ENCODE results near the gene ALDH3B1.

The ALDH3B1 gene

GRCh38 chr11:68014157-68014946 is 4.2 kb downstream of the ALDH3B1 start:
- no peak for DNase-seq

GRCh38 chr11:68014947-68015447 is 4.9 kb downstream of the ALDH3B1 start:
- DNase-seq = no peak

GRCh38 chr11:68015467-68015866 is 5.3 kb downstream of the ALDH3B1 start:
- DNase-seq = no peak

- no peak for DNase-seq
These were observed 6.2 kb downstream of the ALDH3B1 start for GRCh38 chr11:68016161-68016903.

GRCh38 chr11:68016904-68017817 is 7.0 kb downstream of the ALDH3B1 start:
- DNase-seq = no peak

- DNase-seq = no peak
These were observed 8.0 kb downstream of the ALDH3B1 start for GRCh38 chr11:68017980-68018729.

GRCh38 chr11:68018730-68019190 is 8.6 kb downstream of the ALDH3B1 start:
- DNase-seq = no peak

- no peak for DNase-seq
These were observed 9.4 kb downstream of the ALDH3B1 start for GRCh38 chr11:68019486-68019885.

GRCh38 chr11:68020575-68020974 is 10.4 kb downstream of the ALDH3B1 start:
- DNase-seq = peak in 1 of 2 experiments; percentile 10

GRCh38 chr11:68021167-68021787 is 11.2 kb downstream of the ALDH3B1 start:
- no peak for DNase-seq

- DNase-seq = no peak
These were observed 12.4 kb downstream of the ALDH3B1 start for GRCh38 chr11:68022531-68022930.

- DNase-seq = no peak
These were observed 14.4 kb downstream of the ALDH3B1 start for GRCh38 chr11:68024508-68024907.

GRCh38 chr11:68025047-68025446 is 14.9 kb downstream of the ALDH3B1 start:
- no peak for DNase-seq

GRCh38 chr11:68026391-68027105 is 16.4 kb downstream of the ALDH3B1 start:
- DNase-seq = no peak

- DNase-seq = no peak
These were observed 17.5 kb downstream of the ALDH3B1 start for GRCh38 chr11:68027667-68028066.

GRCh38 chr11:68028802-68029545 is 18.8 kb downstream of the ALDH3B1 start:
- no peak for DNase-seq

GRCh38 chr11:68030318-68031143 is 20.4 kb downstream of the ALDH3B1 start, which contains the start of gene NDUFS8:
Gene NDUFS8, plus strand, starts transcription at chr11:68030681. Its CDS starts 1,471 bp downstream, at chr11:68032152.
- DNase-seq = peak; percentile 97 to 99

GRCh38 chr11:68031144-68031464 is 21.0 kb downstream of the ALDH3B1 start:
- no peak for DNase-seq

GRCh38 chr11:68032003-68032402 is 21.9 kb downstream of the ALDH3B1 start:
- no peak for DNase-seq

Data from NCI-H1930 (cell line).